Gastroesophageal sphincter (tissue), 4 donors: ENCODE measurements around the gene STK25. TPM values are rescaled to one million over a fixed set of nuclear protein-coding genes. Genes with fewer than 3 reads are reported as not detected.

ENCODE experiments used
- ATAC-seq: fragments of 150-250 bp; one replicate; pipeline ENCODE4 v1.9.1; 2016; ENCODE audit warnings: mild to moderate bottlenecking, moderate library complexity
- H3K27ac ChIP-seq, 4 donors: fragments of 200-600 bp; sonication (generic) in 3 of 4; 1 replicate in 3 of 4; 2 replicates in 1 of 4; pipeline ENCODE4 v1.5.1; 2016 to 2019
- H3K27me3 ChIP-seq: fragments of 200-600 bp; sonication (generic); one replicate; pipeline ENCODE4 v1.5.1; 2019
- H3K36me3 ChIP-seq, 2 donors: fragments of 200-600 bp; sonication (generic); one replicate each; pipeline ENCODE4 v1.5.1; 2019; ENCODE audit warnings: control low read depth in 1 of 2
- H3K4me1 ChIP-seq, 3 donors: fragments of 200-600 bp; sonication (generic); 1 replicate in 2 of 3; 2 replicates in 1 of 3; pipeline ENCODE4 v1.5.1; 2016 to 2019; ENCODE audit warnings: control low read depth in 2 of 3
- H3K4me3 ChIP-seq, 2 donors: fragments of 200-600 bp; sonication (generic); one replicate each; pipeline ENCODE4 v1.5.1; 2019; ENCODE audit warnings: mild to moderate bottlenecking in 1 of 2, moderate library complexity in 1 of 2
- H3K9me3 ChIP-seq, 3 donors: fragments of 200-600 bp; sonication (generic); one replicate each; pipeline ENCODE4 v1.5.1; 2017 to 2019; ENCODE audit warnings: control low read depth in 2 of 3
- CTCF ChIP-seq, 4 experiments: fragments of 200-600 bp in 2 of 4; fragments of 450-650 bp in 2 of 4; sonication (generic) in 1 of 4; IDR thresholded peaks; one replicate each; pipeline ENCODE4 v1.5.1; 2017 to 2019; ENCODE audit warnings: antibody characterized with exemption in 4 of 4, mild to moderate bottlenecking in 2 of 4, moderate library complexity in 2 of 4
- POLR2AphosphoS5 ChIP-seq: sonication (generic); formaldehyde crosslinking; IDR thresholded peaks from one replicate; pipeline ENCODE4 v1.6.1; 2017; ENCODE audit warnings: antibody characterized with exemption
- WGBS, 2 donors: methylation state at CpG; one replicate each; pipeline ENCODE4 v1.1.5; 2018; ENCODE audit warnings: low coverage in 1 of 2; 5-methylcytosine and 5-hydroxymethylcytosine counted together
- small RNA-seq, 4 donors: library from RNA; depleted of rRNA; stranded (forward); fragments of <200 nt; gene quantifications; one replicate each; pipeline ENCODE3, GENCODE V24; 2016
- total RNA-seq, 4 donors: library from RNA; depleted of rRNA; stranded (reverse); fragments of >200 nt; gene quantifications; one replicate each; pipeline ENCODE4 v1.1.0, GENCODE V29; 2016

STK25 gene
- total RNA-seq, 4 donors from 2014 or later = 125 to 234 (median 174) TPM

GRCh38 chr2:241443486-241444223 lies 64.7 kb downstream of the STK25 start:
- no peaks in the 10 kb centered on the region for H3K27me3 ChIP-seq
- no peak overlapping the region for H3K27ac ChIP-seq
- WGBS, 2 donors = 74 to 77% methylated on average over 3 to 4 of the region's 6 CpGs
- H3K4me3 ChIP-seq = no peak overlapping the region
- no peaks in the 10 kb centered on the region for H3K4me1 ChIP-seq
- no peak for TF ChIP-seq CTCF (IDR thresholded peaks at IDR 0.05)
- TF ChIP-seq POLR2AphosphoS5 = no peak
- ATAC-seq = no peak
- no peaks in the 10 kb centered on the region for H3K9me3 ChIP-seq
- peaks cover 0 to 94% of the 10 kb centered on the region in 2 donors for H3K36me3 ChIP-seq

Small RNA genes lying within 50 kb of the gene (small RNA-seq; reads per million reads assigned to genes)
- 0 reads per million in 4 donors for gene MIR3133

Other genes with a start within 250 kb of the STK25 start
- 100 to 1,000 TPM; 279 to 367 (median 295) TPM for gene HDLBP, start 192.9 kb downstream of the STK25 start, total RNA-seq
- gene SEPTIN2, start 192.7 kb downstream of the STK25 start, total RNA-seq = 100 to 1,000 TPM; 317 to 360 (median 330) TPM
- 10 to 100 TPM; 27.6 to 44.0 (median 35.9) TPM for gene FARP2, start 152.3 kb downstream of the STK25 start, total RNA-seq
- 100 to 1,000 TPM in 1 of 4 donors, 10 to 100 TPM in 3; 46.0 to 128 (median 66.3) TPM for gene BOK, start 50.2 kb upstream of the STK25 start, total RNA-seq
- gene THAP4, start 128.6 kb upstream of the STK25 start, total RNA-seq = 10 to 100 TPM; 36.0 to 68.4 (median 43.0) TPM
- 10 to 100 TPM; 44.2 to 72.1 (median 66.0) TPM for gene ATG4B, start 129.1 kb upstream of the STK25 start, total RNA-seq
- 10 to 100 TPM in 2 of 4 donors, 1 to 10 TPM in 2; 7.7 to 18.7 (median 11.0) TPM for gene DTYMK, start 178.2 kb upstream of the STK25 start, total RNA-seq
- gene ING5, start 193.5 kb upstream of the STK25 start, total RNA-seq = 10 to 100 TPM; 18.0 to 46.7 (median 35.5) TPM
- gene D2HGDH, start 226.0 kb upstream of the STK25 start, total RNA-seq = 10 to 100 TPM; 12.5 to 21.8 (median 13.3) TPM